Stimulated activated CD8-positive, alpha-beta memory T cell treated with anti-CD3 and anti-CD28 coated beads, Interleukin-15, amount 100 ng/mL, for 24 hours (primary cell): ENCODE results near the gene SPINT4.
"Not testable (repeated sequence)": the region's sequence is repeated elsewhere in the genome, so short reads cannot be mapped to it uniquely, and the experiment has no call there.

Experiments used
- DNase-seq: peaks from one replicate; pipeline ENCODE4 v3.0.0-alpha.2; 2020; ENCODE audit warnings: low read depth

SPINT4 gene

GRCh38 chr20:45722047-45722446 lies at the start of gene SPINT4:
TSS of gene SPINT4 (plus strand) at chr20:45722347. CDS start at chr20:45722368, 21 bp downstream.
- DNase-seq = no peak

- no peak for DNase-seq
These were observed 49.4 kb upstream of the SPINT4 start for GRCh38 chr20:45672765-45673164.

- DNase-seq = no peak
These were observed 42.5 kb upstream of the SPINT4 start for GRCh38 chr20:45679650-45680049.

- no peak for DNase-seq
These were observed 36.3 kb upstream of the SPINT4 start for GRCh38 chr20:45685896-45686295.

GRCh38 chr20:45693346-45693745 lies 28.8 kb upstream of the SPINT4 start:
- not testable (repeated sequence) for DNase-seq

GRCh38 chr20:45695496-45695895 lies 26.7 kb upstream of the SPINT4 start:
- DNase-seq = no peak

GRCh38 chr20:45701104-45701503 lies 21.0 kb upstream of the SPINT4 start:
- DNase-seq = no peak

- no peak for DNase-seq
These were observed 20.3 kb upstream of the SPINT4 start, which contains the start of gene WFDC13 for GRCh38 chr20:45701873-45702272. TSS of gene WFDC13 (plus strand) at chr20:45702038. CDS start at chr20:45702124, 86 bp downstream.

GRCh38 chr20:45704969-45705637 lies 17.0 kb upstream of the SPINT4 start, which contains the start of gene WFDC10B:
TSS of gene WFDC10B (minus strand) at chr20:45705019. CDS start at chr20:45685992, 19,027 bp downstream.
- no peak for DNase-seq

- DNase-seq = not testable (repeated sequence)
These were observed 5.9 kb upstream of the SPINT4 start for GRCh38 chr20:45716141-45716688.

- DNase-seq = no peak
These were observed 3.0 kb downstream of the SPINT4 start for GRCh38 chr20:45725134-45725533.

GRCh38 chr20:45727044-45727443 lies 4.9 kb downstream of the SPINT4 start:
- no peak for DNase-seq

- no peak for DNase-seq
These were observed 10.1 kb downstream of the SPINT4 start for GRCh38 chr20:45732199-45732598.

GRCh38 chr20:45735552-45735951 lies 13.4 kb downstream of the SPINT4 start:
- no peak for DNase-seq

- no peak for DNase-seq
These were observed 13.8 kb downstream of the SPINT4 start for GRCh38 chr20:45735988-45736387.

GRCh38 chr20:45742596-45742995 lies 20.4 kb downstream of the SPINT4 start:
- no peak for DNase-seq

- DNase-seq = no peak
These were observed 22.9 kb downstream of the SPINT4 start for GRCh38 chr20:45745015-45745414.

GRCh38 chr20:45751721-45752120 lies 29.6 kb downstream of the SPINT4 start:
- DNase-seq = no peak

- no peak for DNase-seq
These were observed 30.6 kb downstream of the SPINT4 start for GRCh38 chr20:45752746-45753145.

GRCh38 chr20:45758096-45758495 lies 35.9 kb downstream of the SPINT4 start:
- no peak for DNase-seq

- not testable (repeated sequence) for DNase-seq
These were observed 37.8 kb downstream of the SPINT4 start for GRCh38 chr20:45759921-45760320.

GRCh38 chr20:45761966-45762365 lies 39.8 kb downstream of the SPINT4 start:
- DNase-seq = not testable (repeated sequence)

- not testable (repeated sequence) for DNase-seq
These were observed 42.6 kb downstream of the SPINT4 start for GRCh38 chr20:45764618-45765282.
